Hepatocyte (in vitro differentiated cells): Measurements from ENCODE around the gene WNT4.

Experiments
- CTCF ChIP-seq: fragments of 200-600 bp; sonication (generic); IDR thresholded peaks from 2 replicates; pipeline ENCODE4 v1.5.1; 2016; ENCODE audit warnings: antibody characterized with exemption, mild to moderate bottlenecking; ENCODE audit not compliant: poor library complexity
- EZH2 ChIP-seq: fragments of 200-600 bp; sonication (generic); IDR thresholded peaks from 2 replicates; pipeline ENCODE4 v1.6.1; 2016; ENCODE audit warnings: antibody characterized with exemption, mild to moderate bottlenecking, borderline replicate concordance

- TF ChIP-seq CTCF (no peak), EZH2 (no peak)
Observed at GRCh38 chr1:22100168-22100567, 42.7 kb downstream of the WNT4 start.
